Astrocyte (in vitro differentiated cells and primary cell): ENCODE data around the gene CNTNAP5. TPM values are rescaled to one million over a fixed set of nuclear protein-coding genes. Genes with fewer than 3 reads are reported as not detected.

Experiments
- DNase-seq: peaks from one replicate; pipeline ENCODE4 v3.0.0-alpha.2; 2010; ENCODE audit warnings: low read depth
- FAIRE-seq: peaks from 2 replicates; lab custom pipeline; 2011; peaks lifted over from hg19 to GRCh38; lab: Jason Lieb, UNC
- H2AFZ ChIP-seq: 2 replicates; pipeline ENCODE4 v1.6.0; 2012; ENCODE audit warnings: low read depth, low read length, inconsistent platforms
- H3K27ac ChIP-seq: 2 replicates; pipeline ENCODE4 v1.5.1; 2011; ENCODE audit warnings: low read depth, low read length, inconsistent platforms
- H3K27me3 ChIP-seq: 2 replicates; pipeline ENCODE4 v1.6.0; 2011; ENCODE audit warnings: low read length, inconsistent platforms; ENCODE audit not compliant: insufficient read depth
- H3K36me3 ChIP-seq: 2 replicates; pipeline ENCODE4 v1.5.1; 2011; ENCODE audit warnings: low read length, inconsistent platforms; ENCODE audit not compliant: insufficient read depth
- H3K4me1 ChIP-seq: 2 replicates; pipeline ENCODE4 v1.5.1; 2011; ENCODE audit warnings: low read length, inconsistent platforms; ENCODE audit not compliant: insufficient read depth
- H3K4me2 ChIP-seq: 2 replicates; pipeline ENCODE4 v1.6.0; 2012; ENCODE audit warnings: low read length, inconsistent platforms
- H3K4me3 ChIP-seq: 2 replicates; pipeline ENCODE4 v1.5.1; 2011; ENCODE audit warnings: low read depth, mild to moderate bottlenecking, low read length, inconsistent platforms; ENCODE audit not compliant: insufficient read depth
- H3K79me2 ChIP-seq: 2 replicates; pipeline ENCODE4 v1.6.0; 2012; ENCODE audit warnings: mild to moderate bottlenecking, low read length, inconsistent platforms; ENCODE audit not compliant: insufficient read depth
- H3K9ac ChIP-seq: 2 replicates; pipeline ENCODE4 v1.6.0; 2012; ENCODE audit warnings: mild to moderate bottlenecking, low read length, inconsistent platforms
- H3K9me3 ChIP-seq: 2 replicates; pipeline ENCODE4 v1.5.1; 2012; ENCODE audit warnings: low read depth, mild to moderate bottlenecking, low read length, inconsistent platforms; ENCODE audit not compliant: insufficient read depth
- H4K20me1 ChIP-seq: 2 replicates; pipeline ENCODE4 v1.6.0; 2012; ENCODE audit warnings: low read length, inconsistent platforms; ENCODE audit not compliant: insufficient read depth
- H3K27ac Mint-ChIP-seq: one replicate; pipeline ENCODE4 v1.8.0; 2021; ENCODE audit warnings: mild to moderate bottlenecking, mixed read lengths; ENCODE audit not compliant: unreplicated experiment
- H3K27me3 Mint-ChIP-seq: one replicate; pipeline ENCODE4 v1.8.0; 2021; ENCODE audit warnings: low read depth, mixed read lengths; ENCODE audit not compliant: unreplicated experiment
- H3K36me3 Mint-ChIP-seq: one replicate; pipeline ENCODE4 v1.8.0; 2021; ENCODE audit warnings: low read depth, mixed read lengths; ENCODE audit not compliant: unreplicated experiment
- H3K4me1 Mint-ChIP-seq: one replicate; pipeline ENCODE4 v1.8.0; 2021; ENCODE audit warnings: low read depth, mixed read lengths; ENCODE audit not compliant: unreplicated experiment
- H3K4me3 Mint-ChIP-seq: one replicate; pipeline ENCODE4 v1.8.0; 2021; ENCODE audit warnings: mild to moderate bottlenecking, moderate library complexity, mixed read lengths; ENCODE audit not compliant: unreplicated experiment
- H3K9me3 Mint-ChIP-seq: one replicate; pipeline ENCODE4 v1.8.0; 2021; ENCODE audit warnings: mild to moderate bottlenecking, mixed read lengths; ENCODE audit not compliant: unreplicated experiment
- EZH2 ChIP-seq: IDR thresholded peaks from 2 replicates; pipeline ENCODE4 v1.6.1; 2012; ENCODE audit warnings: mild to moderate bottlenecking, low read length, inconsistent platforms; ENCODE audit not compliant: insufficient read depth
- total RNA-seq: library from RNA; stranded (reverse); gene quantifications from 2 replicates; pipeline ENCODE4 v1.2.1, GENCODE V29; 2021
- TF ChIP-seq, protein P1 (sequence below): IDR thresholded peaks from 2 replicates; pipeline ENCODE4 v1.5.1; 2011; ENCODE audit warnings: low read depth, mild to moderate bottlenecking, inconsistent platforms, low read length, moderate library complexity; ENCODE audit not compliant: insufficient read depth

The CNTNAP5 gene
- total RNA-seq, 1 donor from 2014 or later: 0.30 TPM

DNA sequence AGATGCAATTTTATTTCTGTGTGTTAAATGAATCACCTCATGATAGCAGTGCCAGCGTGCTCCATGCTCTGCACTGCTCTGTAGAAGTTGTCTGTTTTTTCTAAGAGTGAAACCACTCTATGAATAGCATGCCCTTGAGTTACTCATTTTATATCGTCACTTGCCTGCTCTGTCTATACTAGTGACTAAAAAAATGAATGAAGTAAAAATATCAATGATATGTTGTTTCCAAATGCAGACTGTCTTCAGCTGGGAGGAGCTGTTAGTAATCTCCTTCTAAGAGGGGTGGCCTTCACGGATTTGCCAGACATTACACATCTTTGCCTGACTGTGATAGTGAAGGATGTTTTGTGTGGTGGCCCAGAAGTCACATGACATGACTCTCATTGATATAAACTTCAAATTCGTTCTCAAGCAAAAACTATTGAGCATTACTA, 852.1 kb downstream of the CNTNAP5 start:
- peaks cover 3% of the 10 kb centered on the region for H3K9me3 Mint-ChIP-seq
- no peak overlapping the region for H3K4me3 ChIP-seq
- H3K9me3 ChIP-seq: no peaks in the 10 kb centered on the region
- TF ChIP-seq, protein P1, sequence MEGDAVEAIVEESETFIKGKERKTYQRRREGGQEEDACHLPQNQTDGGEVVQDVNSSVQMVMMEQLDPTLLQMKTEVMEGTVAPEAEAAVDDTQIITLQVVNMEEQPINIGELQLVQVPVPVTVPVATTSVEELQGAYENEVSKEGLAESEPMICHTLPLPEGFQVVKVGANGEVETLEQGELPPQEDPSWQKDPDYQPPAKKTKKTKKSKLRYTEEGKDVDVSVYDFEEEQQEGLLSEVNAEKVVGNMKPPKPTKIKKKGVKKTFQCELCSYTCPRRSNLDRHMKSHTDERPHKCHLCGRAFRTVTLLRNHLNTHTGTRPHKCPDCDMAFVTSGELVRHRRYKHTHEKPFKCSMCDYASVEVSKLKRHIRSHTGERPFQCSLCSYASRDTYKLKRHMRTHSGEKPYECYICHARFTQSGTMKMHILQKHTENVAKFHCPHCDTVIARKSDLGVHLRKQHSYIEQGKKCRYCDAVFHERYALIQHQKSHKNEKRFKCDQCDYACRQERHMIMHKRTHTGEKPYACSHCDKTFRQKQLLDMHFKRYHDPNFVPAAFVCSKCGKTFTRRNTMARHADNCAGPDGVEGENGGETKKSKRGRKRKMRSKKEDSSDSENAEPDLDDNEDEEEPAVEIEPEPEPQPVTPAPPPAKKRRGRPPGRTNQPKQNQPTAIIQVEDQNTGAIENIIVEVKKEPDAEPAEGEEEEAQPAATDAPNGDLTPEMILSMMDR: no peak
- no peak for TF ChIP-seq EZH2
- no peak overlapping the region for H3K4me2 ChIP-seq
- no peak overlapping the region for H2AFZ ChIP-seq
- H3K27me3 Mint-ChIP-seq: peaks cover 2% of the 10 kb centered on the region
- DNase-seq: peak; percentile 76
- H3K27me3 ChIP-seq: no peaks in the 10 kb centered on the region
- no peak overlapping the region for H3K4me3 Mint-ChIP-seq
- no peaks in the 10 kb centered on the region for H3K36me3 Mint-ChIP-seq
- H3K36me3 ChIP-seq: no peaks in the 10 kb centered on the region
- H3K79me2 ChIP-seq: no peaks in the 10 kb centered on the region
- FAIRE-seq: no peak
- H4K20me1 ChIP-seq: no peaks in the 10 kb centered on the region
- H3K27ac Mint-ChIP-seq: no peak overlapping the region
- peak overlapping the region; percentile 63 for H3K27ac ChIP-seq
- no peak overlapping the region for H3K9ac ChIP-seq
- no peaks in the 10 kb centered on the region for H3K4me1 ChIP-seq
- H3K4me1 Mint-ChIP-seq: peaks cover 5% of the 10 kb centered on the region

DNA sequence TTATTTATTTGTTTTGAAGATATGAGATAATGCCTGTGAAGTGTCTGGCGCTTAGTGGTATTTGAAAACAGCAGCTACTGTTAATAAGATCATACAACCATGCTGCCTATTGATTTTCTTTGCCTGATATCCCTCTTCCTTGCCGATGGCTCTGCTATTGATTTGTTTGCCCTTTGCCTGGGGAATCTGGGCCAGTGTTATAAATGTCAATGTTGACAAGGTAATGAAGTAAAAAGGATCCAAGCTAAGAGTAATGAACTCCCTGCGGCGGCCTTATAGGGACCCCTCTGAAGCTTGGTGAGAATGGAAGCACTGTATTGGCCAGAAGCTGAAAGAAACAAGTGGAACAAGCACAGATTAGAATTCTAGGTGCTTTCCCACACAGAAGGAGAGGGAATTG, 854.6 kb downstream of the CNTNAP5 start:
- Histone ChIP-seq H3K27me3 (no peaks in the 10 kb centered on the region), H2AFZ (no peak overlapping the region), H4K20me1 (no peaks in the 10 kb centered on the region), H3K79me2 (no peaks in the 10 kb centered on the region), H3K9ac (no peak overlapping the region), H3K9me3 (peaks cover 2% of the 10 kb centered on the region), H3K4me3 (no peak overlapping the region), H3K27ac (no peak overlapping the region), H3K36me3 (no peaks in the 10 kb centered on the region), H3K4me1 (no peaks in the 10 kb centered on the region), H3K4me2 (no peak overlapping the region)
- Mint-ChIP-seq H3K27me3 (no peaks in the 10 kb centered on the region), H3K27ac (no peak overlapping the region), H3K9me3 (no peaks in the 10 kb centered on the region), H3K4me3 (no peak overlapping the region), H3K4me1 (peaks cover 5% of the 10 kb centered on the region), H3K36me3 (no peaks in the 10 kb centered on the region)
- FAIRE-seq (no peak), DNase-seq (no peak)
- no peak for TF ChIP-seq EZH2
- TF ChIP-seq, protein P1: no peak

DNA sequence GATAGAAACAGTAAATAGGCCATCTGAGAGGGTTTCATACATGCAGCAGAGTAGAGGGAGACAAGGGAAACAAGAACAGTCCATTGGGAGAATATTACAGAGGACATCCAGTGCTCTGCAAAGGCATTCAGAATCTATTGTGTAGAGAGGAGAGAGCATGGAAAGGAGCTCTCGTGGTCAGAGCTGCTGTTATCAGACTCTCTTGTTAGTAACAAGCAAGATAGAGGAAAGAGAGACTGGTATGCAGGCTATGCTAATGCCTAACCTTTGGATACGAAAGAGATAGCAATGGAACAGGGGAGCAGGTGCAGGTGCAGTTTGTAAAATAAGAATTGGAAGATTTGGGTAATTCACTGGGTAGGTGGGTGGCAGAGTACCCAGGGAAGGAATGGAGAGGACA, 855.9 kb downstream of the CNTNAP5 start:
- no peak for FAIRE-seq
- H3K27me3 Mint-ChIP-seq: no peaks in the 10 kb centered on the region

More for the DNA sequence above, 855.9 kb downstream of the CNTNAP5 start:
- Mint-ChIP-seq H3K27ac (no peak overlapping the region), H3K4me3 (no peak overlapping the region), H3K36me3 (no peaks in the 10 kb centered on the region), H3K4me1 (peaks cover 5% of the 10 kb centered on the region), H3K9me3 (no peaks in the 10 kb centered on the region)
- H2AFZ ChIP-seq: no peak overlapping the region
- no peak overlapping the region for H3K4me2 ChIP-seq
- H4K20me1 ChIP-seq: no peaks in the 10 kb centered on the region
- peaks cover 2% of the 10 kb centered on the region for H3K9me3 ChIP-seq
- no peaks in the 10 kb centered on the region for H3K79me2 ChIP-seq
- DNase-seq: no peak
- H3K36me3 ChIP-seq: no peaks in the 10 kb centered on the region
- no peaks in the 10 kb centered on the region for H3K4me1 ChIP-seq
- no peak overlapping the region for H3K9ac ChIP-seq
- no peaks in the 10 kb centered on the region for H3K27me3 ChIP-seq
- H3K27ac ChIP-seq: no peak overlapping the region
- no peak overlapping the region for H3K4me3 ChIP-seq
- no peak for TF ChIP-seq EZH2
- TF ChIP-seq, protein P1: no peak
